Liver (tissue), 9 donors: ENCODE results near the gene E2F3. TPM values are rescaled to one million over a fixed set of nuclear protein-coding genes. Genes with fewer than 3 reads are reported as not detected.

Experiments
- DNase-seq: peaks from one replicate; pipeline ENCODE4 v3.0.0-alpha.2; 2017; ENCODE audit warnings: low spot score
- H3K27ac ChIP-seq, 2 donors: one replicate each; pipeline ENCODE4 v1.7.0; 2013; ENCODE audit warnings: inconsistent platforms in 2 of 2, low read length in 2 of 2, control low read depth in 1 of 2, low read depth in 1 of 2, mild to moderate bottlenecking in 1 of 2
- H3K27me3 ChIP-seq, 4 donors: one replicate each; pipeline versions ENCODE4 v1.6.1 to v1.7.0; 2013; ENCODE audit warnings: low read length in 3 of 4, inconsistent platforms in 1 of 4, mild to moderate bottlenecking in 1 of 4, moderate library complexity in 1 of 4; ENCODE audit not compliant: control insufficient read depth in 4 of 4, insufficient read depth in 4 of 4
- H3K36me3 ChIP-seq, 4 donors: one replicate each; pipeline versions ENCODE4 v1.6.1 to v1.7.0; 2013; ENCODE audit warnings: low read length in 3 of 4, mild to moderate bottlenecking in 3 of 4, low read depth in 1 of 4, moderate library complexity in 1 of 4; ENCODE audit not compliant: control insufficient read depth in 4 of 4, insufficient read depth in 3 of 4
- H3K4me1 ChIP-seq, 4 donors: one replicate each; pipeline versions ENCODE4 v1.6.1 to v1.7.0; 2013; ENCODE audit warnings: low read length in 3 of 4, mild to moderate bottlenecking in 3 of 4, moderate library complexity in 1 of 4; ENCODE audit not compliant: control insufficient read depth in 4 of 4, insufficient read depth in 4 of 4
- H3K4me3 ChIP-seq, 3 donors: one replicate each; pipeline versions ENCODE4 v1.6.1 to v1.7.0; 2013; ENCODE audit warnings: low read length in 3 of 3, control low read depth in 1 of 3, low read depth in 1 of 3, mild to moderate bottlenecking in 1 of 3
- H3K9ac ChIP-seq, 2 donors: one replicate each; pipeline ENCODE4 v1.7.0; 2013; ENCODE audit warnings: low read length in 2 of 2, mild to moderate bottlenecking in 2 of 2, moderate library complexity in 2 of 2, control low read depth in 1 of 2, low read depth in 1 of 2
- H3K9me3 ChIP-seq, 4 donors: one replicate each; pipeline versions ENCODE4 v1.6.1 to v1.7.0; 2013; ENCODE audit warnings: low read length in 3 of 4; ENCODE audit not compliant: control insufficient read depth in 4 of 4
- ATF3 ChIP-seq: IDR thresholded peaks from 2 replicates; pipeline ENCODE4 v1.6.1; 2016; ENCODE audit warnings: antibody characterized with exemption
- CTCF ChIP-seq: fragments of 150-350 bp; IDR thresholded peaks from 2 replicates; pipeline ENCODE4 v1.5.1; 2017; ENCODE audit warnings: improper control_type of control experiment, low read depth, low read length; ENCODE audit not compliant: missing input control
- FOXA1 ChIP-seq: IDR thresholded peaks from 2 replicates; pipeline ENCODE4 v1.6.1; 2016; ENCODE audit warnings: antibody characterized with exemption
- GABPA ChIP-seq, 2 donors: IDR thresholded peaks in 1 of 2; conservative IDR thresholded peaks in 1 of 2; 2 replicates each; pipeline ENCODE4 v1.6.1; 2016; ENCODE audit warnings: antibody characterized with exemption in 2 of 2, mild to moderate bottlenecking in 1 of 2, moderate library complexity in 1 of 2
- HNF4A ChIP-seq, 2 donors: conservative IDR thresholded peaks; 2 replicates each; pipeline ENCODE4 v1.6.1; 2016; ENCODE audit warnings: antibody characterized with exemption in 2 of 2, mild to moderate bottlenecking in 2 of 2
- JUND ChIP-seq, 2 donors: IDR thresholded peaks; 2 replicates each; pipeline ENCODE4 v1.6.1; 2016; ENCODE audit warnings: antibody characterized with exemption in 2 of 2
- MAX ChIP-seq: IDR thresholded peaks from 2 replicates; pipeline ENCODE4 v1.6.1; 2016; ENCODE audit warnings: antibody characterized with exemption
- NR2F2 ChIP-seq: IDR thresholded peaks from 2 replicates; pipeline ENCODE4 v1.6.1; 2016; ENCODE audit warnings: antibody characterized with exemption
- REST ChIP-seq: IDR thresholded peaks from 2 replicates; pipeline ENCODE4 v1.6.1; 2016; ENCODE audit warnings: antibody characterized with exemption, mild to moderate bottlenecking
- SP1 ChIP-seq: IDR thresholded peaks from 2 replicates; pipeline ENCODE4 v1.6.1; 2018; ENCODE audit warnings: antibody characterized with exemption, mild to moderate bottlenecking
- TAF1 ChIP-seq: conservative IDR thresholded peaks from 2 replicates; pipeline ENCODE4 v1.6.1; 2016; ENCODE audit warnings: antibody characterized with exemption, mild to moderate bottlenecking
- YY1 ChIP-seq: IDR thresholded peaks from 2 replicates; pipeline ENCODE4 v1.6.1; 2016; ENCODE audit warnings: antibody characterized with exemption, mild to moderate bottlenecking
- ZBTB33 ChIP-seq: IDR thresholded peaks from 2 replicates; pipeline ENCODE4 v1.6.1; 2016; ENCODE audit warnings: antibody characterized with exemption
- WGBS: extraction: QIAGEN DNeasy Blood & Tissue Kit; methylation state at CpG from one replicate; pipeline ENCODE4 v1.1.7; 2013; 5-methylcytosine and 5-hydroxymethylcytosine counted together
- polyA plus RNA-seq, 2 donors: library from polyadenylated mRNA; stranded (reverse) in 1 of 2; unstranded in 1 of 2; fragments of 200-250 nt in 1 of 2; fragments of >200 nt in 1 of 2; fragmentation: Nextera tagmentation in 1 of 2; extraction: Ambion mirVana in 1 of 2; gene quantifications; one replicate each; pipeline versions ENCODE4 v1.2.1 to v1.2.3, GENCODE V29; 2013 to 2015
- total RNA-seq, 2 donors: library from RNA; depleted of rRNA; stranded (reverse); fragments of >200 nt; gene quantifications; one replicate each; pipeline ENCODE4 v1.2.3, GENCODE V29; 2014
- donor health status: healthy.
- donor health status: healthy.
- donor health status: healthy.
- donor health status: healthy.
- donor health status: healthy.

E2F3 gene
- total and polyA plus RNA-seq, 4 donors: 1.4 to 5.0 (median 1.9) TPM

- H3K4me3 ChIP-seq: no peak overlapping the region
- DNase-seq: no peak
- TF ChIP-seq JUND (IDR thresholded peaks at IDR 0.05): no peak
- no peak for TF ChIP-seq NR2F2
- TF ChIP-seq YY1: no peak
- TF ChIP-seq CTCF: no peak
- TF ChIP-seq MAX: no peak
- no peaks in the 10 kb centered on the region for H3K27me3 ChIP-seq
- H3K36me3 ChIP-seq: no peaks in the 10 kb centered on the region
- no peaks in the 10 kb centered on the region for H3K4me1 ChIP-seq
- H3K9me3 ChIP-seq: no peaks in the 10 kb centered on the region
- H3K9ac ChIP-seq: no peak overlapping the region
- WGBS: 70% methylated on average over 6 of the region's 6 CpGs
- H3K27ac ChIP-seq: no peak overlapping the region
Measured at GRCh38 chr6:20415712-20416454, 14.2 kb downstream of the E2F3 start.

GRCh38 chr6:20416567-20417345 lies 15.1 kb downstream of the E2F3 start:
- Histone ChIP-seq H3K27me3 (no peaks in the 10 kb centered on the region), H3K9me3 (no peaks in the 10 kb centered on the region), H3K9ac (no peak overlapping the region), H3K27ac (no peak overlapping the region), H3K4me3 (no peak overlapping the region), H3K4me1 (no peaks in the 10 kb centered on the region), H3K36me3 (no peaks in the 10 kb centered on the region)
- DNase-seq: no peak
- 79% methylated on average over 4 of the region's 4 CpGs for WGBS
- TF ChIP-seq MAX (no peak), ZBTB33 (no peak), TAF1 (no peak), GABPA (IDR thresholded peaks at IDR 0.05 in 1 of 2, conservative IDR thresholded peaks at IDR 0.05 in 1 of 2) (no peak), REST (no peak), FOXA1 (no peak), ATF3 (no peak), HNF4A (conservative IDR thresholded peaks at IDR 0.05) (no peak), SP1 (no peak), NR2F2 (no peak), CTCF (no peak)
